Lower leg skin (tissue), 3 donors: ENCODE measurements around the gene RBCK1.

Source experiments
- POLR2A ChIP-seq, 2 donors: fragments of 450-650 bp; IDR thresholded peaks; one replicate each; pipeline ENCODE4 v1.6.1; 2016 to 2017; ENCODE audit warnings: antibody characterized with exemption in 2 of 2, mild to moderate bottlenecking in 1 of 2, moderate library complexity in 1 of 2
- TF ChIP-seq, protein P1 (sequence below), 3 donors: fragments of 450-650 bp; IDR thresholded peaks; one replicate each; pipeline ENCODE4 v1.5.1; 2016; ENCODE audit warnings: antibody characterized with exemption in 3 of 3, mild to moderate bottlenecking in 3 of 3, moderate library complexity in 2 of 3

DNA sequence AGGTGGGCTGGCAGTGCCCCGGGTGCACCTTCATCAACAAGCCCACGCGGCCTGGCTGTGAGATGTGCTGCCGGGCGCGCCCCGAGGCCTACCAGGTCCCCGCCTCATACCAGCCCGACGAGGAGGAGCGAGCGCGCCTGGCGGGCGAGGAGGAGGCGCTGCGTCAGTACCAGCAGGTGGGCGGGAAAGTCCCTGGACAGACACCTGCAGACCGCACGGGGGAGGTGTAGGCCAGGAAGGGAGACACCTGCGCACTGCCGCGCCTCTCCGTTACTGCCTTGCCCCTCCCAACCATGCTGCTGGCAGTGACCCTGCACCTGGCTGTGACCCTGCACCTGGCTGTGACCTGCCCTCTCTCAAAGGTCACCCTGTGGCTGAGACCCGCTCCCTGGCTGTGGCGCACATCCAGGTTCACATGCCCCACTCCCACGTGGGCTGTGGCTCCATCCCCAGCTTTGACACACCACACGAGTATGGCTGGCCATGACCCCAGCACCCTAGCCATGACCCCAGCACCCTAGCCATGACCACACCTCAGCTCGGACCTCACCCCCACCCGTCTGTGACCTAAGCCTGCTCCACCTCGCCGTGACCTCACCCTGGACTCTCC, 11.6 kb downstream of the RBCK1 start:
- TF ChIP-seq, protein P1, sequence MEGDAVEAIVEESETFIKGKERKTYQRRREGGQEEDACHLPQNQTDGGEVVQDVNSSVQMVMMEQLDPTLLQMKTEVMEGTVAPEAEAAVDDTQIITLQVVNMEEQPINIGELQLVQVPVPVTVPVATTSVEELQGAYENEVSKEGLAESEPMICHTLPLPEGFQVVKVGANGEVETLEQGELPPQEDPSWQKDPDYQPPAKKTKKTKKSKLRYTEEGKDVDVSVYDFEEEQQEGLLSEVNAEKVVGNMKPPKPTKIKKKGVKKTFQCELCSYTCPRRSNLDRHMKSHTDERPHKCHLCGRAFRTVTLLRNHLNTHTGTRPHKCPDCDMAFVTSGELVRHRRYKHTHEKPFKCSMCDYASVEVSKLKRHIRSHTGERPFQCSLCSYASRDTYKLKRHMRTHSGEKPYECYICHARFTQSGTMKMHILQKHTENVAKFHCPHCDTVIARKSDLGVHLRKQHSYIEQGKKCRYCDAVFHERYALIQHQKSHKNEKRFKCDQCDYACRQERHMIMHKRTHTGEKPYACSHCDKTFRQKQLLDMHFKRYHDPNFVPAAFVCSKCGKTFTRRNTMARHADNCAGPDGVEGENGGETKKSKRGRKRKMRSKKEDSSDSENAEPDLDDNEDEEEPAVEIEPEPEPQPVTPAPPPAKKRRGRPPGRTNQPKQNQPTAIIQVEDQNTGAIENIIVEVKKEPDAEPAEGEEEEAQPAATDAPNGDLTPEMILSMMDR (IDR thresholded peaks at IDR 0.05), result no peak
- TF ChIP-seq POLR2A (IDR thresholded peaks at IDR 0.05), result no peak
